HG02884 (cell line): Measurements from ENCODE around the gene TTC9B.

Source experiments
- ATAC-seq: cut with Tn5 transposase; IDR thresholded peaks from one replicate; pipeline ENCODE4 v1.9.1; 2021; ENCODE audit warnings: mild to moderate bottlenecking, moderate library complexity; ENCODE audit not compliant: unreplicated experiment

The TTC9B gene

GRCh38 chr19:40249201-40249600, 31.0 kb upstream of the TTC9B start:
- no peak for ATAC-seq

DNA sequence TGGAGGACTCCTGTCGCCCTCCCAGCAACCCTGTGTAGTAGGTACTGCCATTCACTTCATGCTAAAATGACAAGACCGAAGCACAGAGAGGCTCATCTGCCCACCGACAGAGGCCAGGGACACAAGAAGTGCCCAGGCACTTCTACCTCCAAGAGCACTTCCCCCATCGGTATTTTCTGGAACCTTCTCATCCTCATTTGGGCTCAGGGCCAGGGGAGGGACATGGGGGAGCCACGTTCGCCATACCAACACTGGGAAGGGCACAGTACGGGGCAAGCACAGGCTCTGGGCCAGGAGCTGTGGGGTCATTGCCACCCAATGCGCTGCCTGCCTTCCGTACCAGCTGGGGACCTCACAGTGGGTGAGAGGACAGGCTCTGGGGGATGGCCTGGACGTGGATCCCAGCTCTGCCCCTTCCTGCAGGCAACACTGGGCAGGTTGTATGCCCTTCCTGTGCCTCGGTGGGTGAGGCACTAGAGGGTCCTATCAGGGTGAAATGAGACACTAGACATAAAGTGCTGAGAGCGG, 29.6 kb upstream of the TTC9B start:
- no peak for ATAC-seq

DNA sequence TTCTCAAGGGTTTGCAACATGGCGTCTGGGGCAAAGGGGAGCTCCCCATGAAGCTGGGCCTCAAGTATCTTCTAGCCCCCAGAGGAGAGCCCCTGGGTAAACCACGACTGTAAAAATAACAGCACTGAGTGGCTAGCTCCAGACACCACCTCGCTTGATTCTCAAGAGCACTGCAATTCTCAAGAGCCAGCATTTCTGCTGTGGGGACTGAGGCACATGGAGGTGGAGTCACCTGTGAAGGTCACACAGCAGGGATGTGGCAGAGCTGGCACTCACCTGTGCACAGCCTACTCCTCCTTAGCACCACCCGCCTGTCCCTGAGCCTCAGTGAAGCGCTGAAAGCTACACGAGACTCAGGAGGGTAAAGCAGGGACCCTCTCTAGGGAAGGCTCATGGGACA, 29.0 kb upstream of the TTC9B start:
- no peak for ATAC-seq

DNA sequence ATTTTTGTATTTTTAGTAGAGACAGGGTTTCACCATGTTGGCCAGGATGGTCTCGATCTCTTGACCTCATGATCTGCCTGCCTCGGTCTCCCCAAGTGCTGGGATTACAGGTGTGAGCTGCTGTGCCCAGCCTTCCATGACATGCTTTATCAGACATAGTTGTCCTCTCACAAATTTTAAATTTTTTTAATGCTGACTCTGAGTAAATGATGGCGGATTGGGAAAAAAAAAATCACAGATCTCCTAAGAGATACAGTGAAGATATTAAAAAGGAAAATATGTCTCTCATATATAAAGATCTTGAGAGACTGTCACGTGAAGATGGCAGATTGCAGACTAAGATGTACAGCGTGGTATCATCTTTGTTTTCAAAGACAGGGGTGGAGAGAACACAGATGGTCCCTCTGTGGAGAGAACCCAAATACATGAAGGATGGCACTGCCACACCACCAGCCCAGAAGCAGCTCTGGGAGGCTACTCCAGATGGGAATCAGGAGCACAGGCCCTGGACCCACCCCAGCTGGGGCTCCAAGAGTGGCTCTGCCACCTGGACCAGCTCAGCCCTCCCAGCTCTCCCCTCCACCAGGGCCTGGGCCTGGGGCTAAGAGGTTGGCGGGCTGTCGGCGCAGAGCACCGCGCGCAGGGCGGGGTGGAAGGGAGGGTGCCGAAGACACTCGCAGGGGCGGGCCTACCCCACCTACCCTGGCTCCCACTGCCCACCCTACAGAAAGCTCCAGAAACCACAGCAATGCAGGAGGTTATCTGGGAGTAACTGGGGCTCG, 28.3 kb upstream of the TTC9B start:
- no peak for ATAC-seq

GRCh38 chr19:40245506-40246128, 27.4 kb upstream of the TTC9B start:
- ATAC-seq = no peak

- ATAC-seq = no peak
Measured at GRCh38 chr19:40244579-40245317, 26.6 kb upstream of the TTC9B start.

- no peak for ATAC-seq
Measured at GRCh38 chr19:40243181-40243580, 25.0 kb upstream of the TTC9B start.

DNA sequence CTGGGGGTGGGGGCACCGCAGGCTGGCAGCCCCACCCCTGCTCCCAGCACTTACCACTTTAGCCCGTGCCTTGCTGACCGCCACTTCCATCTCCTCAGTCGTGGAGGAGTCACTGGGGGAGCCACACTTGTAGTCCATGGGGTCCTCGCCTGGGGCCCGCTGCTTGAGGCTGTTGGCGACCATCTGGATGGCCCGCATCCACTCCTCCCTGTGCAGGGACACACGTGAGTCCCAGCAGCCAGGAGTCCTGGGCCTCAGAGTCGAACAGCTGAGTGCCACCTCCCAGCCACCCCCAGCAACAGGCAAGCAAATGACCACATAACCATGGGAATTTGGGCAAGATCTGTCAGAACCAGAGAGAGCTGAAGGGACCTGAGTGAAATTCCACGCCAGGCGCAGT, 24.3 kb upstream of the TTC9B start:
- ATAC-seq = no peak

- ATAC-seq = no peak
Measured at GRCh38 chr19:40241809-40242384, 23.7 kb upstream of the TTC9B start.

- no peak for ATAC-seq
Measured at GRCh38 chr19:40241125-40241808, 23.1 kb upstream of the TTC9B start.

- no peak for ATAC-seq
Measured at GRCh38 chr19:40240332-40240731, 22.1 kb upstream of the TTC9B start.

DNA sequence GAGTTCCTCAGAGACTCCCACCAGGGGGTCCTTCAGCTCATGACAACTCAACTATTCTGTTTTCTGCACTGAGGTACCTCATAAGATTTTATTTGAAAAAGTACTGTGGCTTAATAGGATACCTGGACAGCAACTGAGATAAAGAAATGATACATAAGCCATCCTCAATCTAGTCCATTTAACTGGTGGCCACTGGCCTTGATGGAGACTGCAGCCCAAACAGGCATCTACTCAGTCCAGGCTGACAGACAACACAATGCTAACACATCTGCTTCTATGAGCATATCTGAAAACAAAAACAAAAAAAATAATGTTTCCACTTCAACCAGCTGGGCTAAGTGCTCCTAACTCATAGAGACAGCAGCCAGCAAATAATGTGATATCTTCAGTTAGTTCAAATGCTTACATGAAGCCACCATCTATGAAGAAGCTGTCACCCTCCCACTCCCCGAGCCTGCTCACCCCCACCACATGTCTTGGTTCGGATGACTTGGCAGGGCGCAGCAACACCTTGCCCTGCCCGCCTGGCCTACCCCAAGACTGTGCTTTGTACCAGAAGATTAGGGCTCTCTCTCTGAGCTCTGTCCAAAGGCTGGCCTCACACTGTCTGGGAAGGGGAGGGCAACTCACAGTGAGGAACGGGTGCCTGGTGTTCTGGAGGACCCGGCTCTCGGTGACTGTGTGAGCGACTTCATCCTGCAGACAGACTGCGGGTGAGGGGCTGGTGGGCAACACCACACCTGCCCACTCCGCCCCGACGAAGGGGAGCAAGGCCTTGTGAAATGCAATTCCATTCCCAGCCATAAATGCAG, 21.4 kb upstream of the TTC9B start:
- ATAC-seq = no peak

DNA sequence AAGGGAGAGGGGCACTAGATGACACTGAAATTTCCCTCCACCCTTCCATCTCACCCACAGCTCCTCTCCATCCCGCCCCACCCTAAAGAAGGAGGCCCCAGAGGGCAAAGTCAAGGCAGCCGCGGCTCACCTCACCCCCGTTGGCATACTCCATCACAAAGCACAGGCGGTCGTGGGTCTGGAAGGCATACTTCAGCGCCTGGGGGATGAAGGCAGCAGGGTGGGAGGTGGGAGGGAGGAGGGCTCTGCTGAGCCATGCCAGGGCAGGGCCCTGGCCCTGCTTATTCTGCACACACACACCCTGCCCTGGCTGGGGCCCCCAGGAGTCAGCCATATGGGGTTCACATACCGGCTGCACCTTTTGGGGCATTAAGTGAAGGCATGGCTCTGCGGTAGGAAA, 20.6 kb upstream of the TTC9B start:
- no peak for ATAC-seq

DNA sequence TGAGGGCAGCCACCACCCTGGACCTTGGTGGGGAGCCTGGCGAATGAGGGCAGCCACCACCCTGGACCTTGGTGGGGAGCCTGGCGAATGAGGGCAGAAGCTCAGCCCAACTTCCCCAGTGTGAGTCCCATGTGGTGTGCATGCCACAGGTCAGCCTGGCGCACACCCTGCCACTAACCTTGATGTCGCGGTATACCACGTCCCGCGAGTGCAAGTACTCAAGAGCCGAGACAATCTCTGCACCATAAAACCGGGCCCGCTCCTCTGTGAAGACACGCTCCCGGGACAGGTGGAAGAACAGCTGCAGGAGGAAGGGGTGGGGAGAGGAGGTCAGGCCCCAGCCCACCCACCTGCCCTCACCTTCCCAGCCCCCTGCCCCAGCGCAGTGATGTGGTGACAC, 19.6 kb upstream of the TTC9B start:
- no peak for ATAC-seq

DNA sequence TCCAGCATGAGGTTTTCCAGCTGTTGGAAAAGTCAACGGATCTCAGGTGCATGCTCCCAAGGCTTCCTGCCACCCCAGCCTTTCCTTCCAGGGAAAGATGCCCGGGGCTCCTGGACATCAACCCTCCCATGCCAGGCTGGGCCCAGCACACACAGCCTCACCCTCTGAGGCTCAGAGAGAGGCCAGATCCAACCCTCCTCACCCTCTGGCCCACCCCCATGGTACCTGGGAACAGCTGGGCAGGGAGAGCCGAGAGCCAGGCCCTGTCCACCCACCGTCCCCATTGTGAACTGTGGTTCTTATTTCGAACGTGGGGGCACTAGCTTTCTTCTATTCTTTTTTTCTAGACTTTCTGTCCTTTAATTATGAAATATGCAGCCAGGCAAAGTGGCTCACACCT, 18.2 kb upstream of the TTC9B start:
- no peak for ATAC-seq

GRCh38 chr19:40236026-40236355, 17.8 kb upstream of the TTC9B start:
- ATAC-seq = no peak

DNA sequence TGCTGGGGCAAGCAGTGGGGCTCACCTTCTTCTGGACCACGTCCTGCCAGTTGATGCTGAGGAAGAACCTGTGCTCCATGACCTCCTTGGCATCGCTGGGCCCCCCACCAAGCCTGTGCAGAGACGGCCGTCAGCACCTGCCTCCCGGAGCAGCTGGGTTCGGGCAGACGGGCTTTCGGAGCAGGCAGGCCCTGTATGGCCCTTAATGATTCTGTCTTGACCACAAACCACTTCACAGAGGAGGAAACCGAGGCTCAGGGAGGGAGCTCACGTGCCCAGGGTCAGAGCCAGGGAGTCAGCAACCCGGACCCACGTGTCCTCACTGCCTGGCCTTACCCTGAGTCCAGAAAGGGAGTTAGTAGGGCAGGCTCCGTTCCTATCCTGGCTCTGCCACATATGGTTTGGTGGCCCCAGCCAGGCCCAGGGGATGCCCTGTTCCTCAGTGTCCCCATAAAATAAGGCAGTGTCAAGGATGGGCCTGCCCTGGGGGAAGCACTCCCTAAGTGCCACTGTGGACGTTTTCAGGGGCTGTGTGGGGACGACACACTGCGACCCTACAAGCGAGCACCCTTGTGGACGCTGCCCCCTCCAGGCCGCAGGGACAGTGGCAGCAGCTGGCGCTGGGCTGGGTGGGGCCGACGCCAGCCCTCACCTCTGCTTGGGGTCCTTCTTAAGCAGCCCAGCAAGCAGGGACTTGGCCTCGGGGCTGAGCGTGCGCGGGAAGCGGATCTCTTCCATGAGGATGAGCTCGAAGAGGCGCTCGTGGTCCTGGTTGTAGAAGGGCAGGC, 17.2 kb upstream of the TTC9B start:
- no peak for ATAC-seq

- no peak for ATAC-seq
Measured at GRCh38 chr19:40234429-40235237, 16.4 kb upstream of the TTC9B start.
